Lung (tissue), 12 donors: ENCODE measurements around the gene MTPN. TPM values are rescaled to one million over a fixed set of nuclear protein-coding genes. Genes with fewer than 3 reads are reported as not detected.

ENCODE experiments used
- ATAC-seq: fragments of 200-7000 bp; cut with Tn5 transposase; one replicate; pipeline ENCODE4 v1.9.1; 2020; ENCODE audit warnings: moderate number of reproducible peaks; ENCODE audit not compliant: insufficient read depth, low FRiP score
- DNase-seq, 3 donors: peaks; one replicate each; pipeline ENCODE4 v3.0.0-alpha.2; 2013 to 2017
- H3K27ac ChIP-seq, 2 donors: one replicate each; pipeline ENCODE4 v1.5.1; 2013; ENCODE audit warnings: mild to moderate bottlenecking in 2 of 2, moderate library complexity in 2 of 2, control low read depth in 1 of 2, inconsistent platforms in 1 of 2, low read depth in 1 of 2, low read length in 1 of 2
- H3K27me3 ChIP-seq, 3 donors: one replicate each; pipeline ENCODE4 v1.5.1; 2013; ENCODE audit warnings: low read length in 2 of 3; ENCODE audit not compliant: control insufficient read depth in 3 of 3, insufficient read depth in 3 of 3
- H3K36me3 ChIP-seq, 4 donors: one replicate each; pipeline ENCODE4 v1.5.1; 2013; ENCODE audit warnings: low read length in 4 of 4, mild to moderate bottlenecking in 1 of 4, moderate library complexity in 1 of 4; ENCODE audit not compliant: control insufficient read depth in 4 of 4, insufficient read depth in 4 of 4
- H3K4me1 ChIP-seq, 5 donors: one replicate each; pipeline ENCODE4 v1.5.1; 2013; ENCODE audit warnings: low read length in 5 of 5, mild to moderate bottlenecking in 2 of 5, moderate library complexity in 1 of 5; ENCODE audit not compliant: control insufficient read depth in 5 of 5, insufficient read depth in 5 of 5
- H3K4me3 ChIP-seq: one replicate; pipeline ENCODE4 v1.5.1; 2013; ENCODE audit warnings: mild to moderate bottlenecking, control low read depth, moderate library complexity
- H3K9ac ChIP-seq, 2 donors: one replicate each; pipeline ENCODE4 v1.5.1; 2013; ENCODE audit warnings: low read length in 2 of 2, control low read depth in 1 of 2; ENCODE audit not compliant: insufficient read depth in 1 of 2
- H3K9me3 ChIP-seq, 4 donors: one replicate each; pipeline ENCODE4 v1.5.1; 2013; ENCODE audit warnings: low read length in 3 of 4, mild to moderate bottlenecking in 1 of 4, moderate library complexity in 1 of 4; ENCODE audit not compliant: control insufficient read depth in 4 of 4, insufficient read depth in 3 of 4
- WGBS, 2 donors: extraction: QIAGEN DNeasy Blood & Tissue Kit; methylation state at CpG; one replicate each; pipeline ENCODE4 v1.1.7; 2013; 5-methylcytosine and 5-hydroxymethylcytosine counted together
- polyA plus RNA-seq, 2 donors: library from polyadenylated mRNA; stranded (reverse); fragments of 200-250 nt; gene quantifications; one replicate each; pipeline ENCODE4 v1.2.1, GENCODE V29; 2013
- total RNA-seq, 2 donors: library from RNA; depleted of rRNA in 1 of 2; stranded (reverse); fragments of >200 nt in 1 of 2; gene quantifications; one replicate each; pipeline ENCODE4 v1.2.1, GENCODE V29; 2014 to 2021
- TF ChIP-seq, protein P1 (sequence below): IDR thresholded peaks from 2 replicates; pipeline ENCODE4 v1.5.1; 2012; ENCODE audit warnings: mild to moderate bottlenecking; ENCODE audit errors: control extremely low read depth, extremely low read depth
- donor health status: control.
- donor health status: control.
- donor health status: Bipolar disorder and iron deficiency.
- donor health status: healthy.
- donor health status: DM: yes; HTN: yes; CAD: no.

Gene MTPN
- total and polyA plus RNA-seq, 4 donors = 32.9 to 116 (median 105) TPM

DNA sequence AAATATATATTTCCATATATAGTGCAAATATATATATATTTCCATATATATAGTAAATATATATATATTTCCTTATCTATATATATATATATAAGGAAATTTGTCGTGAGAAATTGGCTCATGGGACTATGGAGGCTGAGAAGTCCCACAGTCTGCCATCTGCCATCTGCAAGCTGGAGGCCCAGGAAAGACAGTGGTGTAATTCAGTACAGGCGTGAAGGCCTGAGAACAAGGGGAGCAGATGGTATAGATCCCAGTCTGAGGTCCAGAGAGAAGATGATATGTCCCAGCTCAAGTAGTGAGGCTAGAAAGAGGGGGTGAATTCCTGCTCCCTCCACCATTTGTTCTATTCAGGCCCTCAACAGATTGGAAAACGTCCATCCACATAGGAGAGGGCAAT is 78.9 kb downstream of the MTPN start:
- 87 to 91% methylated on average over 3 of the region's 3 CpGs for WGBS, 2 donors
- Histone ChIP-seq H3K9ac (no peak overlapping the region), H3K36me3 (no peaks in the 10 kb centered on the region), H3K27me3 (no peaks in the 10 kb centered on the region), H3K27ac (no peak overlapping the region), H3K4me1 (peaks cover 0 to 11% (median 0%) of the 10 kb centered on the region in 5 donors), H3K9me3 (no peaks in the 10 kb centered on the region), H3K4me3 (no peak overlapping the region)
- no peak for DNase-seq
- TF ChIP-seq, protein P1, sequence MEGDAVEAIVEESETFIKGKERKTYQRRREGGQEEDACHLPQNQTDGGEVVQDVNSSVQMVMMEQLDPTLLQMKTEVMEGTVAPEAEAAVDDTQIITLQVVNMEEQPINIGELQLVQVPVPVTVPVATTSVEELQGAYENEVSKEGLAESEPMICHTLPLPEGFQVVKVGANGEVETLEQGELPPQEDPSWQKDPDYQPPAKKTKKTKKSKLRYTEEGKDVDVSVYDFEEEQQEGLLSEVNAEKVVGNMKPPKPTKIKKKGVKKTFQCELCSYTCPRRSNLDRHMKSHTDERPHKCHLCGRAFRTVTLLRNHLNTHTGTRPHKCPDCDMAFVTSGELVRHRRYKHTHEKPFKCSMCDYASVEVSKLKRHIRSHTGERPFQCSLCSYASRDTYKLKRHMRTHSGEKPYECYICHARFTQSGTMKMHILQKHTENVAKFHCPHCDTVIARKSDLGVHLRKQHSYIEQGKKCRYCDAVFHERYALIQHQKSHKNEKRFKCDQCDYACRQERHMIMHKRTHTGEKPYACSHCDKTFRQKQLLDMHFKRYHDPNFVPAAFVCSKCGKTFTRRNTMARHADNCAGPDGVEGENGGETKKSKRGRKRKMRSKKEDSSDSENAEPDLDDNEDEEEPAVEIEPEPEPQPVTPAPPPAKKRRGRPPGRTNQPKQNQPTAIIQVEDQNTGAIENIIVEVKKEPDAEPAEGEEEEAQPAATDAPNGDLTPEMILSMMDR = no peak
- ATAC-seq = no peak

DNA sequence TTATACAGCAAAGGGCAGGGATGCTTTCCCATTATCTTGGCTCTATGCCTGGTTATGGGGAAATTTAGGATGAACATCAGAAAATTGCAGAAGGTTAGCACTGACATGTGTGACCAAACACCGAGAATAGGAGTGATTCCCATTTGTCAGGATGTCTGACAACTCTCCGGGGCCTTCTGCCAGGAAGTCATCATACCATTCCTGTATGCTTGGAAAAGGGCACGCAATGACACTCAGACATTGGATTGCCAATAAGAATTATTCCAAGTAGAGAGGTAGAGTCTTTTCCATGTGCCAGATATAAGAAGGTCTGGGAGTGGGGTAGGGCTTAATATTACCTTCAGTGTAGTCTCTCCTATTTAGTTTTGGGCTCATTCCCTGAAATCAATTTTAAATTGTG is 82.3 kb downstream of the MTPN start:
- no peaks in the 10 kb centered on the region for H3K27me3 ChIP-seq
- peaks cover 0 to 6% (median 0%) of the 10 kb centered on the region in 5 donors for H3K4me1 ChIP-seq
- 82 to 86% methylated on average over 3 of the region's 3 CpGs for WGBS, 2 donors
- TF ChIP-seq, protein P1 = no peak
- H3K27ac ChIP-seq = no peak overlapping the region
- no peak overlapping the region for H3K4me3 ChIP-seq
- H3K9me3 ChIP-seq = no peaks in the 10 kb centered on the region
- no peak overlapping the region for H3K9ac ChIP-seq
- no peak for DNase-seq
- ATAC-seq = no peak
- no peaks in the 10 kb centered on the region for H3K36me3 ChIP-seq

DNA sequence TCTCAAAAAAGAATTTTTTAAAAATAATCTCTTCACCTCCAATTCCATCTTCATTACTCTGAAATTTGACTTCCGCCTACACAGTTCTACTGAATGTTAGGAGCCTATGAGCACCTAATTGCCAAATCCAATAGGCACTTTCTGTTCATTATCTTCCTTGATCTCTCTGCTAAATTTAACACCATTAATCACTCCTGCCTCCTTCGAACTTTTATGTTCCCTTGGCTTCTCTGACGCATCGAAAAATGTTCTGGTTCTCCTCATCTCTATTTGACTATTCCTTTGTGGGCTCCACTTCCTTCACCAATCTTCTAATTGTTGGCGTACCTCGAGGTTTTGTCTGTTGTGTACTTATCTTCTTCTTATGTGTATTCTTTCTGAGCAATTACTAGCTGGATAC is 87.3 kb downstream of the MTPN start:
- ATAC-seq = no peak
- 91 to 92% methylated on average over 6 of the region's 6 CpGs for WGBS, 2 donors
- TF ChIP-seq, protein P1 = no peak
- DNase-seq = no peak
- peaks cover 0 to 4% (median 0%) of the 10 kb centered on the region in 5 donors for H3K4me1 ChIP-seq
- no peaks in the 10 kb centered on the region for H3K9me3 ChIP-seq
- H3K9ac ChIP-seq = no peak overlapping the region
- H3K4me3 ChIP-seq = no peak overlapping the region
- H3K36me3 ChIP-seq = no peaks in the 10 kb centered on the region
- no peak overlapping the region for H3K27ac ChIP-seq
- no peaks in the 10 kb centered on the region for H3K27me3 ChIP-seq

DNA sequence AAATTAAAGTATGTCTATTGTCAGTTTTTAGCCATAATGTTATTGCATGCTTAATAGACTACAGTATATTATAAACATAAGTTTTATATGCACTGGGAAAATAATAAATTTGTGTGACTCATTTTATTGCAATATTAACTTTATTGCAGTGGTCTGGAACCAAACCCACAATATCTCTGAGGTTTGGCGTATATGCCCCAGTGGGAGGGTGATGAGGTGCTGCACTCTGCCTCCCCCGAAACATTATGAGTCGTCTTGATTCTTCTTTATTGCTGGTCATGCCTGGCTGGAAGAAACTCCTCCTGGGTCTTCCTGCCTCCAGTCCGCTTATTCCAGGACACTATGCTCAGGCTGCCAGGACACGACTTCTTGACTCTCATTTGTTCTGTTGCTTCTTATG is 88.4 kb downstream of the MTPN start:
- Histone ChIP-seq H3K4me3 (no peak overlapping the region), H3K27ac (no peak overlapping the region), H3K9me3 (no peaks in the 10 kb centered on the region), H3K36me3 (no peaks in the 10 kb centered on the region), H3K27me3 (no peaks in the 10 kb centered on the region), H3K4me1 (peaks cover 0 to 4% (median 2%) of the 10 kb centered on the region in 5 donors), H3K9ac (no peak overlapping the region)
- DNase-seq (no peak), ATAC-seq (no peak)
- TF ChIP-seq, protein P1 = no peak
- 91 to 93% methylated on average over 5 of the region's 5 CpGs for WGBS, 2 donors
